HL-60 (cell line): Measurements from ENCODE around the gene TPR.

Experiments used
- CTCF ChIP-seq: IDR thresholded peaks from one replicate; pipeline ENCODE4 v1.5.1; 2011; ENCODE audit warnings: low read length, control low read depth, inconsistent platforms; ENCODE audit not compliant: insufficient read depth
- GABPA ChIP-seq: IDR thresholded peaks from 2 replicates; pipeline ENCODE4 v1.6.1; 2012; ENCODE audit warnings: low read depth
- POLR2AphosphoS5 ChIP-seq: IDR thresholded peaks from 2 replicates; pipeline ENCODE4 v1.6.1; 2012; ENCODE audit warnings: low read depth
- REST ChIP-seq: IDR thresholded peaks from 2 replicates; pipeline ENCODE4 v1.6.1; 2012; ENCODE audit warnings: low read depth; ENCODE audit not compliant: insufficient replicate concordance
- SPI1 ChIP-seq: IDR thresholded peaks from 2 replicates; pipeline ENCODE4 v1.6.1; 2012; ENCODE audit warnings: low read depth, mild to moderate bottlenecking, borderline replicate concordance

DNA sequence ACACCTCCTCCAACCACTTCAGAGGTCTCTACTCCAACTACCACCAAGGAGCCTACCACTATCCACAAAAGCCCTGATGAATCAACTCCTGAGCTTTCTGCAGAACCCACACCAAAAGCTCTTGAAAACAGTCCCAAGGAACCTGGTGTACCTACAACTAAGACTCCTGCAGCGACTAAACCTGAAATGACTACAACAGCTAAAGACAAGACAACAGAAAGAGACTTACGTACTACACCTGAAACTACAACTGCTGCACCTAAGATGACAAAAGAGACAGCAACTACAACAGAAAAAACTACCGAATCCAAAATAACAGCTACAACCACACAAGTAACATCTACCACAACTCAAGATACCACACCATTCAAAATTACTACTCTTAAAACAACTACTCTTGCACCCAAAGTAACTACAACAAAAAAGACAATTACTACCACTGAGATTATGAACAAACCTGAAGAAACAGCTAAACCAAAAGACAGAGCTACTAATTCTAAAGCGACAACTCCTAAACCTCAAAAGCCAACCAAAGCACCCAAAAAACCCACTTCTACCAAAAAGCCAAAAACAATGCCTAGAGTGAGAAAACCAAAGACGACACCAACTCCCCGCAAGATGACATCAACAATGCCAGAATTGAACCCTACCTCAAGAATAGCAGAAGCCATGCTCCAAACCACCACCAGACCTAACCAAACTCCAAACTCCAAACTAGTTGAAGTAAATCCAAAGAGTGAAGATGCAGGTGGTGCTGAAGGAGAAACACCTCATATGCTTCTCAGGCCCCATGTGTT lies 66.6 kb downstream of the TPR start:
- TF ChIP-seq CTCF (no peak), REST (no peak), POLR2AphosphoS5 (no peak), GABPA (no peak), SPI1 (no peak)
